Activated naive CD4-positive, alpha-beta T cell treated with anti-CD3 and anti-CD28 coated beads for 36 hours (primary cell): Measurements from ENCODE around the gene ZNF692. TPM values are rescaled to one million over a fixed set of nuclear protein-coding genes. Genes with fewer than 3 reads are reported as not detected.

ENCODE experiments used
- CTCF ChIA-PET: fragments of 350-600 bp; sonication (Branson Sonifier 250); formaldehyde crosslinking; loops from one replicate; lab custom pipeline; 2021; ENCODE audit warnings: antibody characterized with exemption; lab: Charles Lee
- DNase-seq: peaks from one replicate; pipeline ENCODE4 v3.0.0-alpha.2; 2020
- H3K27ac Mint-ChIP-seq: one replicate; pipeline ENCODE4 v1.8.0; 2021; ENCODE audit warnings: mild to moderate bottlenecking, mixed read lengths
- H3K27me3 Mint-ChIP-seq: one replicate; pipeline ENCODE4 v1.8.0; 2021; ENCODE audit warnings: low read depth, mixed read lengths
- H3K36me3 Mint-ChIP-seq: one replicate; pipeline ENCODE4 v1.8.0; 2021; ENCODE audit warnings: low read depth, mixed read lengths
- H3K4me1 Mint-ChIP-seq: one replicate; pipeline ENCODE4 v1.8.0; 2021; ENCODE audit warnings: low read depth, mixed read lengths
- H3K4me3 Mint-ChIP-seq: one replicate; pipeline ENCODE4 v1.8.0; 2021; ENCODE audit warnings: mild to moderate bottlenecking, moderate library complexity, mixed read lengths
- H3K9me3 Mint-ChIP-seq: one replicate; pipeline ENCODE4 v1.8.0; 2021; ENCODE audit warnings: mixed read lengths
- intact Hi-C: fragments of 100-400 bp; cut with micrococcal nuclease; formaldehyde crosslinking; loops from one replicate; pipeline ENCODE4 v1.15.1; 2023
- total RNA-seq, 2 experiments: library from RNA; stranded (reverse); gene quantifications; one replicate each; pipeline ENCODE4 v1.2.3, GENCODE V29; 2021

ZNF692 gene
- total RNA-seq, 2 experiments from 2014 or later, result 87.6 to 88.7 TPM

DNA sequence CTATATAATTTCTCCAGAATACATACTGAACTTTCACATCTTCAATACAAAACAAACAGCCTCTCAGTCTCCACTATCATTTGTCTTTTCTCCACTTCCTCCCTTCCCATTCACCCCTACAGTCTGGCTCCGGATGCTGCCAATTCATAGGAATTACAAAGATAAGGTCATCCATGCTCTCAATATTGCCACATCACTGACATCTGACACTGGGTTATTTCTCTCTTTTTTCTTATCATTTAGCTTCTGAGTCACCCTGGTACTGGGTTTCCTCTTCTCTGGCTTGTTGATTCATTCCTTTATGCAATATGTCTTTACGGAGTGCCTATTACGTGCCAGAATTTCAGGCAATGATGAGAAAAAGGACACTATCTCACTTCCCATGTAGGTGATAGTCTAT is 30.0 kb downstream of the ZNF692 start:
- H3K27me3 Mint-ChIP-seq, result peaks cover 2% of the 10 kb centered on the region
- no peaks in the 10 kb centered on the region for H3K9me3 Mint-ChIP-seq
- peaks cover 26% of the 10 kb centered on the region for H3K4me1 Mint-ChIP-seq
- H3K36me3 Mint-ChIP-seq, result peaks cover 10% of the 10 kb centered on the region
- H3K4me3 Mint-ChIP-seq, result no peak overlapping the region
- CTCF ChIA-PET, result interaction anchor here (3.9 kb wide), 1 partner anchor 8 kb away, joined by 27 read pairs; the partner anchor contains the start of gene ZNF672
- no peak overlapping the region for H3K27ac Mint-ChIP-seq
- DNase-seq, result no peak
- intact Hi-C loops, result loop anchor here (5.0 kb wide), 2 partner anchors 217 to 347 kb away; no protein-coding TSS in a partner anchor

DNA sequence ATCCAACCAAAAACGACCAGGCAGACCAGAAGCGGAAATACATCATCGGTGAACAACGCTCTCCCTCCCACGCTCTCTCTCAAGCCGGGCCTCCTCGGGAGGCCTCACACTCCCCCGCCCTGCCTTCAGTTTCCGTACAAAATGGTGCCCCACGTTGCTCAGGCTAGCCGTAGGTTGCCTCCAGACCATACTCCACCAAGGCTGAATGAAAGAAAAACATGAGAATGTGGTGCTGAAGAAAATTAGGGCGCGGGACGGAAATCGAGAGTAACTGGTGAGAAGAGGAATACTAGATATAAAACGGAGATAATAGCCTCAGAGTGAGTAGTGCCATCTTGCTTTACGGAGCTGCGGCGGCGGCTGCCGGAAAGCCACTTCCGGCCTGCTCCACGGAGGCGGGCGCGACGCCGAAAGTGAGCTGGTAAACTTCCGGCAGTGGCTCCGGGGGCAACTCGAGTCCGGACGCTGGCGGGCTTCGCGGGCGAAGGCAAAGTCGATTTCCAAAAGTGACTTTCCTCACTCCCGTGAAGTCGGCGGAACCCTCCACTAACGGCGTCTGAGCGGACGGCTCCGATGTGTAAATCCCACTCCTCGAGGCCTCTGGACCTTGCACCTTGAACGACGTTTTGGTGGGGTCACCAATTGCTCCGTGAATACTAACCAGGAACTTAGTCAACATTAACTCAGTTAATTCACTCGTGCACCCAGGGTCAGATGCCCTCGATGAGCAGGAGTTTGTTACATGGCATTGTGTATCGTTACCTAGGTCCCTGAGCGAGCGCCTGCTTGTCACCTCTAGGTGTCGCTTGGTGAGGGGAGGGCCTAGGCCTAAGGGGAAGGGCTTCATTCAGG is 32.8 kb downstream of the ZNF692 start, which contains the start of gene SH3BP5L:
Gene SH3BP5L, minus strand, starts transcription at position 7 of the 852 bp plus-strand sequence. CDS start 980 bp downstream, outside the sequence.
- CTCF ChIA-PET, result interaction anchor here (0.7 to 3.9 kb wide), 8 partner anchors 7 to 207 kb away, joined by 3 to 27 read pairs (median 4); partner anchors contain the start of gene ZNF672
- intact Hi-C loops, result loop anchor here (1.0 to 5.0 kb wide), 11 partner anchors 12 to 1747 kb away; partner anchors contain the start of genes PGBD2, ZNF670, ZNF672 and ZNF692
- Mint-ChIP-seq H3K4me1 (peaks cover 53% of the 10 kb centered on the region), H3K9me3 (no peaks in the 10 kb centered on the region), H3K27me3 (no peaks in the 10 kb centered on the region), H3K36me3 (peaks cover 16% of the 10 kb centered on the region), H3K27ac (peak within 1 kb of the TSS; percentile 98), H3K4me3 (peak within 1 kb of the TSS; percentile 90)
- DNase-seq, result peak; percentile 95

DNA sequence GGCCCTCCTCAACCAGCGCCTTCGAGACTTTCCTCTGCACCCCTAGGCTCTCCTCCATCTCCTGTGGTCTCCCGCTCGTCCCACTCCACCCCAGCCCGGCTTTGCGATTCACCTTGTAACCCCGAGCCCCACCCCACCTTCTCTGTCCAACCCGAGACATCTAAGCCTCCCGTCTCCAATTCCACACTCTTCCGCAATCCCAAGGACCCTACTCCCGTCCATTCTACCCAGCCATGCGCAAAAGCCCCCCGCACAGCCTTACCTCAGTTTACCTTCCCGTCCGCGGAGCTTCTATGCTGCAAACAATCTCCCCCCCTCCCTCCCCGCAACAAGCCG is 33.3 kb downstream of the ZNF692 start:
- Mint-ChIP-seq H3K27me3 (no peaks in the 10 kb centered on the region), H3K9me3 (no peaks in the 10 kb centered on the region), H3K4me1 (peaks cover 59% of the 10 kb centered on the region), H3K36me3 (peaks cover 16% of the 10 kb centered on the region), H3K4me3 (peak overlapping the region; percentile 90), H3K27ac (peak overlapping the region; percentile 98)
- CTCF ChIA-PET, result interaction anchor here (0.7 to 3.9 kb wide), 9 partner anchors 11 to 81 kb away, joined by 3 to 27 read pairs (median 4); partner anchors contain the start of genes PGBD2, ZNF672 and ZNF692
- no peak for DNase-seq
- intact Hi-C loops, result loop anchor here (5.0 kb wide), 2 partner anchors 213 to 343 kb away; no protein-coding TSS in a partner anchor

DNA sequence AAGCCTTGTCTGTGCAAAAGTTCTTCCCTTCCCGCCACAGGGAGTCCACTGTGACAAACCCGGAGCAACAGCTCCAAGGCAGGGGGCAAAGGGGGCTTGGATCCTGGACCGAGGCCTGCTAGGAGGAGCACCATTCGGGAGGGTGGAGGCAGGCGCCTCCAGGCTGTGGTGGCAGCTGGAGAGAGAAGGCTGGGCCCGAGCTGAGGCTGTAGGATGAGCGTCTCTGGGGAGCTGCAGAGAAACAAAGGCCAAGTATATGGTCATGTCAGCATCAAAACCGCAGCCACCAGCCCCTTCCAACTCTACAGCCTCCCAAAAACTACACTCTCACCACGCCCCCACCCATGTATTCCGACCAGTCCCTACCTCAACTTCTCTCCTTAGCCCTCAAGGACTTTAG is 33.7 kb downstream of the ZNF692 start:
- H3K27me3 Mint-ChIP-seq, result no peaks in the 10 kb centered on the region
- CTCF ChIA-PET, result interaction anchor here (0.8 to 3.9 kb wide), 5 partner anchors 12 to 81 kb away, joined by 3 to 27 read pairs (median 4); partner anchors contain the start of genes PGBD2, ZNF672 and ZNF692
- H3K36me3 Mint-ChIP-seq, result peaks cover 16% of the 10 kb centered on the region
- peak overlapping the region; percentile 98 for H3K27ac Mint-ChIP-seq
- intact Hi-C loops, result loop anchor here (5.0 kb wide), 2 partner anchors 213 to 343 kb away; no protein-coding TSS in a partner anchor
- peaks cover 63% of the 10 kb centered on the region for H3K4me1 Mint-ChIP-seq
- no peak for DNase-seq
- peak overlapping the region; percentile 90 for H3K4me3 Mint-ChIP-seq
- no peaks in the 10 kb centered on the region for H3K9me3 Mint-ChIP-seq

DNA sequence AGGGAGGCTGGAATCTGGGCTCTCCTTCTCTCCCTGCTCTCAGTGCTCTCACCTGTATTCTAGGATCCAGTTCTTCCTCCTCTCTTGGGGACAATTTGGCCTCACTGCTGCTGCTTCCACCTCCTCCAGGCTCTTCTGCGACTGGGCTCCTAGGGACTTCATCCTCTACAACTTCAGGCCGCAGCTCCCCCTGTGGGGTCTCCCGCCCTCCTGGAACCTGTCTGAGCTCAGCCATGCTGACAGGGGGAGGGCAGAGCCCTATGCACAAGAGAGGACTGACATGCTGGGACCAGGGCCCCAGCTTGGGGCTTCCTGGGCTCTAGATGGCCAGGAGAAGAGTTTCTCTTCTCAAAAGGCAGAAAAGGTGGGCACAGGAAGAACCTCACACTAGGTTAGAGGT is 34.2 kb downstream of the ZNF692 start:
- intact Hi-C loops, result loop anchor here (5.0 kb wide), 2 partner anchors 212 to 342 kb away; no protein-coding TSS in a partner anchor
- no peak for DNase-seq

DNA sequence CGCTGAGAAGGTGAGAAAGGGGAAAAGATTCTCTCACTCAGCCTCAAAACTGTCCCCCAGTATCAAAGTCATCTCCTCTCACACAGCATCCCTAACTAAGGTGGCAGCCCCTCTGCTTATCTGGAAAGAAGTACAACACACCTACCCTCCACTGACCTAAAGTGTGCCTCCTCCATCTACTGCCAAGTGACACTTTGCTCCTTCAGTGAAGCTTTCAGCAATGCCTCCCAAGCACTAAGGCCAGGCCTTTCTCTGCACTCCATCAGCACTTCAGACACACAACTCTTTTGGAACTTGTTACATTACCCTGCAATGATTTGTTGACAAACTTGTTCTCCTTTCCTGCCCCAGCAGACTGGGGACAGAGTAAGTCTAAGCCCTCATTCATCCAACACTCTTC is 34.6 kb downstream of the ZNF692 start:
- H3K36me3 Mint-ChIP-seq, result peaks cover 16% of the 10 kb centered on the region
- no peaks in the 10 kb centered on the region for H3K9me3 Mint-ChIP-seq
- intact Hi-C loops, result no loop called here
- peaks cover 68% of the 10 kb centered on the region for H3K4me1 Mint-ChIP-seq
- CTCF ChIA-PET, result interaction anchor here (1.2 kb wide), 2 partner anchors 18 to 34 kb away, joined by 4 to 5 read pairs; partner anchors contain the start of gene ZNF692
- no peak overlapping the region for H3K27ac Mint-ChIP-seq
- no peak for DNase-seq
- H3K27me3 Mint-ChIP-seq, result no peaks in the 10 kb centered on the region
- H3K4me3 Mint-ChIP-seq, result peak overlapping the region; percentile 90

More for the DNA sequence above, 34.2 kb downstream of the ZNF692 start:
- H3K4me1 Mint-ChIP-seq, result peaks cover 66% of the 10 kb centered on the region
- peak overlapping the region; percentile 98 for H3K27ac Mint-ChIP-seq
- CTCF ChIA-PET, result interaction anchor here (0.8 to 3.9 kb wide), 5 partner anchors 12 to 81 kb away, joined by 3 to 27 read pairs (median 4); partner anchors contain the start of genes PGBD2, ZNF672 and ZNF692
- H3K9me3 Mint-ChIP-seq, result no peaks in the 10 kb centered on the region
- peaks cover 16% of the 10 kb centered on the region for H3K36me3 Mint-ChIP-seq
- H3K27me3 Mint-ChIP-seq, result no peaks in the 10 kb centered on the region
- peak overlapping the region; percentile 90 for H3K4me3 Mint-ChIP-seq

DNA sequence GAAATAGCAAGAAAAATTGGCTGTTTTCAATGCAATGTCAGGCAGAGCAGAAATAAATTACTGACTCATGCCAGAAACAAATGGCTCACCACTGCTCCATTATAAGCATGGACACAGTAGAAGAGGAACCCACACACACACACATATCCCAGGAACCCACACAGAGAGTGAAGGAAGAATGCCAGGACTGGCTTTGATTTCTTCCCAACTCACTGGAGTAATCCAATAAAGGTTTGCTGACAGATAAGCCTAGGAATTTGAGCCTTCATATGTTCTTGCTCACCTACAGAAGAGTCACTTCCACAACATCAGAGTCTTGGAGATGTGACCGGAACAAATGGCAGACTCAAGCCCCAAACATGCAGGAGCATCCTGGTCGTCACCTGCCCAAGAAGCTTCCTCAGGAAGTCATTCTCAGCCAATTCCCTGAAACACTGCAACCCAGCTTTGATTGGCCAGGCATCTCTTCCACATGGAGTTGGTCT is 35.3 kb downstream of the ZNF692 start:
- Mint-ChIP-seq H3K36me3 (peaks cover 18% of the 10 kb centered on the region), H3K27ac (no peak overlapping the region), H3K27me3 (no peaks in the 10 kb centered on the region), H3K4me1 (peaks cover 75% of the 10 kb centered on the region), H3K9me3 (no peaks in the 10 kb centered on the region), H3K4me3 (peak overlapping the region; percentile 11)
- CTCF ChIA-PET, result interaction anchor here (0.6 kb wide), 1 partner anchor 35 kb away, joined by 3 read pairs; the partner anchor contains the start of gene ZNF692
- DNase-seq, result no peak
- intact Hi-C loops, result no loop called here

DNA sequence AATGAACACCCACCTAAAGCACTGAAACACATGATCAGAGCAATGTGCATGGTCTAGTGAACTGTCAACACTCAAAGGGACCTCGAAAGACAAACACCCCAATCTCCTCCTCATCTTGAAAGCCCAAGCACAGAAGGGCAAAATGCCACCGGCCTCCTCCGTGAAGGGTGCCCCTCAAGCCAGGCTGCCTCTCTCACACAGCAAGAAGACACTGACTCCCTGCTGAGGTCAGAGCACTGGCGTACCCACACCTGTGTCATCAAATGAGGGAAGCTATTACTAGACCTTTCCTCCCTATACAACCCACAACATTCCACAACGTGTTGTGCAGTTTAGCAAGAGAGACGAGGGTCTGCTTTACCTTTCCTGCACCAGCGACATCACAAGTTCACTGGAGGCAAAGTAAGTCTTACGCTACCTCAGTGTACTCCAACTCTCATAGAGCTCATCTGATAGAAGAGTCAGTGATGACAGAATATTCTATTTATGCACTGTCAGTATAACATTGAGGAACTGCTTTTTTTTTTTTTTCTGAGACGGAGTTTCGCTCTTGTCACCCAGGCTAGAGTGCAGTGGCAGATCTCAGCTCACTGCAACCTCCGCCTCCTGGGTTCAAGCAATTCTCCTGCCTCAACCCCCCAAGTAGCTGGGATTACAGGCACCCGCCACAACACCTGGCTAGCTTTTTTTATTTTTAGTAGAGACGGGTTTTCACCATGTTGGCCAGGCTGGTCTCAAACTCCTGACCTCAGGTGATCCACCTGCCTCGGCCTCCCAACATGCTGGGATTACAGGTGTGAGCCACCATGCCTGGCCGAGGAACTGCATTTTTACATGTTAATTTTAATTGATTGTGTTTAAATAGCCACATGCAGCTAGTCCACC is 36.5 kb downstream of the ZNF692 start:
- H3K27me3 Mint-ChIP-seq, result no peaks in the 10 kb centered on the region
- peaks cover 84% of the 10 kb centered on the region for H3K4me1 Mint-ChIP-seq
- intact Hi-C loops, result no loop called here
- H3K4me3 Mint-ChIP-seq, result no peak overlapping the region
- no peak overlapping the region for H3K27ac Mint-ChIP-seq
- peaks cover 18% of the 10 kb centered on the region for H3K36me3 Mint-ChIP-seq
- CTCF ChIA-PET, result interaction anchor here (0.9 to 1.6 kb wide), 4 partner anchors 15 to 210 kb away, joined by 3 to 6 read pairs (median 4); partner anchors contain the start of gene ZNF672
- H3K9me3 Mint-ChIP-seq, result no peaks in the 10 kb centered on the region
- no peak for DNase-seq

DNA sequence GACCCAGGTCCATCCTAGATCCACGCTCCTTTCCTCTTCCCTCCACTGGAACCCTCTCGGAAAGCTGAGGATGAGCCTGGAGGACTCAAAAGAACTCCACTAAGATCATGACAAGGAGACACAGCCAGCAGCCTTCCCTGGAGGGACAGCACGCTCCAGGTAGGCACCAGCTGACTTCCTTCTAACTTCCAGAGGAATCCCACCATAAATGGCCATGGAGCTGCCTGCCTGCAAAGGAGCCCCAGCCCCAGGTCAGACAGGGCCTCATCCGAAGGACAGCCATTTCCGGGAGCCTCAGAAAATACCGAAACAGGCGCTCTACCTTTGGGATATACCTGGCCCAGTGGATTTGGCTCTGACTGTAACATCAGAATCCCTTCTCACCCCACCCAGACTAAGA is 37.2 kb downstream of the ZNF692 start:
- Mint-ChIP-seq H3K36me3 (peaks cover 20% of the 10 kb centered on the region), H3K4me3 (no peak overlapping the region), H3K4me1 (peaks cover 85% of the 10 kb centered on the region), H3K9me3 (no peaks in the 10 kb centered on the region), H3K27me3 (no peaks in the 10 kb centered on the region), H3K27ac (no peak overlapping the region)
- intact Hi-C loops, result no loop called here
- CTCF ChIA-PET, result interaction anchor here (1.6 kb wide), 2 partner anchors 15 to 16 kb away, joined by 5 to 6 read pairs; partner anchors contain the start of gene ZNF672
- DNase-seq, result no peak

DNA sequence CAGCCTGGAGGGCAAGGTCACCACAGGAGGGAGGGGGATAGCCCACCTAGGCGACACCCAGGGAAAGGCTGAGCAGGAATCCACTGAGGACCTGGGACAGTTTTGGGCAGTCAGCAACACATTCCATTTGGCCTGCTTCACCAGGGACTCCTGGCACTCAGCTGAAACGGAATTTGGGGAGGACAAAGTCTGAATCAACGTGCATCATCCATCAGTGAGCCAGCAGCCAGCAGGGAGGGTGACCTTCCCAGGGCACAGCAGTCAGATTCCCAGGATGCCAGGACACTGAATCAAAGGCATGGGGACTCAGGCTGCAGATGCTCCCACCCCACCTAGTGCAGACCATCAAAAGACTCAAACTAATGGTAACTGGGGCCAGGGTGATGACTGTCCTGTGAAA is 37.8 kb downstream of the ZNF692 start:
- peaks cover 24% of the 10 kb centered on the region for H3K36me3 Mint-ChIP-seq
- H3K9me3 Mint-ChIP-seq, result no peaks in the 10 kb centered on the region
- intact Hi-C loops, result no loop called here
- no peaks in the 10 kb centered on the region for H3K27me3 Mint-ChIP-seq
- DNase-seq, result no peak
- H3K4me3 Mint-ChIP-seq, result no peak overlapping the region
- CTCF ChIA-PET, result interaction anchor here (1.6 to 1.8 kb wide), 2 partner anchors 13 to 17 kb away, joined by 5 to 6 read pairs; partner anchors contain the start of gene ZNF672
- H3K27ac Mint-ChIP-seq, result no peak overlapping the region
- H3K4me1 Mint-ChIP-seq, result peaks cover 90% of the 10 kb centered on the region

DNA sequence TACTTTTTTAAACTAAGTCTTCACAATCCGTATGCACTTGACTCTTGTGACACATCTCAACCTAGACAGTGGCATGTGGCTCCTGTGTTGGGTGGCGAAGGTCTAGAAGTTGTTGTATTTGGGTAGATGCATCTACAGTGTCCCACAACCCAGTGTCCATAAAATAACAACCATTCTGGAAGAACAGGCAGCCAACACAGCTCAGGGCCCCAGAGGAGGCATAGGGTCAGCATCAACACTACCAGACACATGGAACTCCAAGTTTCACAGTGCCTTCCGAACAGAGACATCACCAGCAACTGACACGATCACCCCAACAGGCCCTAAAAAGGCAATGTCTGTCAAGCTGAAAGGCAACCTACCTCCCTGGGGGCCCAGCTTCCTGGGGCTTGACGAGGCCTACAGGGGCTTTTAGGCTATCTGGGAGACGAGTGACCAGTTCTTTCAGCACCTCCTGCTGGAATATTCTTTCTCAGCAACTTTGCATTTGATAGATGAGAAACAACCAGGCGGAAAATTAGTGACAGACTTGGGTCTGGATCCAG is 38.8 kb downstream of the ZNF692 start:
- no peak for DNase-seq
- Mint-ChIP-seq H3K27me3 (no peaks in the 10 kb centered on the region), H3K4me3 (no peak overlapping the region), H3K36me3 (peaks cover 29% of the 10 kb centered on the region), H3K9me3 (no peaks in the 10 kb centered on the region), H3K4me1 (peaks cover 90% of the 10 kb centered on the region), H3K27ac (no peak overlapping the region)
- CTCF ChIA-PET, result interaction anchor here (1.8 kb wide), 1 partner anchor 12 kb away, joined by 6 read pairs; no protein-coding TSS in a partner anchor
- intact Hi-C loops, result no loop called here
